ENCODE results near the gene TAGLN3.

The TAGLN3 gene

DNA sequence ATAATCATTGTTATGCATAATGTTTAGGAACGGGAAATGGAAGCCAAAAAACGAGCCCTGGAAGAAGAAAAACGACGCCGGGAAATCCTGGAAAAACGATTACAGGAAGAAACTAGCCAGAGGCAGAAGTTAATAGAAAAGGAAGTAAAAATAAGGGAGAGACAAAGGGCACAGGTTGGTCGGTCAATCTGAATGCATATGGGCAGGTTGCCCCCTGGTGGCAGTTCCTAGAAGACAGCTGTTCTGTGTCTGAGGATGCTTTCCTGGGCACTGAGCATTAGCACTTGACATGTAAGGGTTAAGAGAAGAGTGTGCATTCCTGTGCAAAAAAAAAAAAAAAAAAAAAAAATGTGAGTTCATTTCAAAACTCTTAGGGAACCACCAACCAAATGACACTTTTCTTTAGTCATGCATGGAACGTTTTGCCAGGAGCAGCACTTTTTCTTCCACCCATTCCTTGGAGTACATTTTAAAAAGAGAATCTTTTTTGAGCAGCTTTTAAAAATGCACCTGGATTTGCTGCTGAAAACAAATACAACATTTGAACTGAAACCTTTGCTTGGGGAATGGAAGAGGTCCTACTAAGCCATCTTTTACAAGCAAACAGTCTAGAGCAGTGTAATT, 31.0 kb upstream of the TAGLN3 start:
- TF ChIP-seq, protein P1, sequence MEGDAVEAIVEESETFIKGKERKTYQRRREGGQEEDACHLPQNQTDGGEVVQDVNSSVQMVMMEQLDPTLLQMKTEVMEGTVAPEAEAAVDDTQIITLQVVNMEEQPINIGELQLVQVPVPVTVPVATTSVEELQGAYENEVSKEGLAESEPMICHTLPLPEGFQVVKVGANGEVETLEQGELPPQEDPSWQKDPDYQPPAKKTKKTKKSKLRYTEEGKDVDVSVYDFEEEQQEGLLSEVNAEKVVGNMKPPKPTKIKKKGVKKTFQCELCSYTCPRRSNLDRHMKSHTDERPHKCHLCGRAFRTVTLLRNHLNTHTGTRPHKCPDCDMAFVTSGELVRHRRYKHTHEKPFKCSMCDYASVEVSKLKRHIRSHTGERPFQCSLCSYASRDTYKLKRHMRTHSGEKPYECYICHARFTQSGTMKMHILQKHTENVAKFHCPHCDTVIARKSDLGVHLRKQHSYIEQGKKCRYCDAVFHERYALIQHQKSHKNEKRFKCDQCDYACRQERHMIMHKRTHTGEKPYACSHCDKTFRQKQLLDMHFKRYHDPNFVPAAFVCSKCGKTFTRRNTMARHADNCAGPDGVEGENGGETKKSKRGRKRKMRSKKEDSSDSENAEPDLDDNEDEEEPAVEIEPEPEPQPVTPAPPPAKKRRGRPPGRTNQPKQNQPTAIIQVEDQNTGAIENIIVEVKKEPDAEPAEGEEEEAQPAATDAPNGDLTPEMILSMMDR (IDR thresholded peaks at IDR 0.05; ENCODE audit: borderline replicate concordance, insufficient read depth, low read depth, low read length) = peak; percentile 81
- no peak overlapping the region for H3K4me3 ChIP-seq (ENCODE audit: low read depth, low read length)

DNA sequence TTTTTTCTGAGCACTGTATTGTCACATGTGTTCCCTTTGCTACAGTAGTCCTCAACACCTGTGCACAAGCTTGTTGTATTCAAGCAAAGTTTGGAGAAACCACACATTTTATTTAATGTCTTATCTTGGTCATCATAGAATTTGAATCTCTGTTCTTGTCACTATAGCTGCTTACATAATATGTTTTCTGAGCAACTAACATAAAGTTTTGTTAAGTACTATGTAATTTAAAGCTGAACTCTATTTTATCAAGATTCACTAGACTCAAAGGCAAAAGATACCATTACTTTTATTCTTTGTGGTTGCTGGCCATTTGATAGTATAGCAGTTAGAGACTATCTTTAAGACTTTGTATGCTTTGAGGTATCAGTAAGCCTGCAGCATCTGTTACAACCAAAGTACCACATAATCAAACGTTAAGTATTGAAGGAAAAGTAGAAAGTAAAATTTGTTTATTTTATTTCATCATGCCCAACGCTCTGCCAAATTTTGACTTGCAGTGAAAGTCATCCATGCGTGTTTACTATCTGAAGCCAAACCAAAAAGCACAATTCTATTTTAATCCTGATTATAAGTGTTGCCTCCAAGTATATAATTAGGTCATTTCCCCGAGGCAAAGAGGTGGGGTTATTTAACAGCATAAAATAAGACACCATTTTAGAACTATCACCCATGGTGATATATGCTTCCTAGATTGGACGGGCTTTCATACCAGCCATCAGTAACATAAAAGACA, 30.2 kb upstream of the TAGLN3 start:
- TF ChIP-seq, protein P1 (IDR thresholded peaks at IDR 0.05; ENCODE audit: borderline replicate concordance, insufficient read depth, low read depth, low read length) = no peak
- no peak overlapping the region for H3K4me3 ChIP-seq (ENCODE audit: low read depth, low read length)

DNA sequence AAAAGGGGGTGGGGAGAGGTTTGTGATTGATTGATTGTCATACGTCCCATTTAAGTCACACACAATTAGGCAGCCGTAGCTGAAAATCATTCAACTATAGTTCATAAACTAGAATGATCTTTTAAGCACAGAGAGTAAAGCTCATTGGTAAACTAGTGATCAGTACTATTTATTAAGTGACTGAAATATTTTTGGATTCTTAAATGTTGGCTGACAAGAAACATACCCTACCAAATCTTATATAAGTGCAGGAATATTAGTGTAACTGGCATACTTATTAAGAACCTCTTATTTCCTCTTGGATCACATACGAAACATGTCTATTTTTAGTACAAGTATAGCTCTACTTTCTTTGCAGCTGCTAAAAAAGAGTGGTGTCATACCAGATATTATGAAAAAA, 28.3 kb upstream of the TAGLN3 start:
- TF ChIP-seq, protein P1 (IDR thresholded peaks at IDR 0.05; ENCODE audit: borderline replicate concordance, insufficient read depth, low read depth, low read length) = no peak
- H3K4me3 ChIP-seq (ENCODE audit: low read depth, low read length) = no peak overlapping the region

DNA sequence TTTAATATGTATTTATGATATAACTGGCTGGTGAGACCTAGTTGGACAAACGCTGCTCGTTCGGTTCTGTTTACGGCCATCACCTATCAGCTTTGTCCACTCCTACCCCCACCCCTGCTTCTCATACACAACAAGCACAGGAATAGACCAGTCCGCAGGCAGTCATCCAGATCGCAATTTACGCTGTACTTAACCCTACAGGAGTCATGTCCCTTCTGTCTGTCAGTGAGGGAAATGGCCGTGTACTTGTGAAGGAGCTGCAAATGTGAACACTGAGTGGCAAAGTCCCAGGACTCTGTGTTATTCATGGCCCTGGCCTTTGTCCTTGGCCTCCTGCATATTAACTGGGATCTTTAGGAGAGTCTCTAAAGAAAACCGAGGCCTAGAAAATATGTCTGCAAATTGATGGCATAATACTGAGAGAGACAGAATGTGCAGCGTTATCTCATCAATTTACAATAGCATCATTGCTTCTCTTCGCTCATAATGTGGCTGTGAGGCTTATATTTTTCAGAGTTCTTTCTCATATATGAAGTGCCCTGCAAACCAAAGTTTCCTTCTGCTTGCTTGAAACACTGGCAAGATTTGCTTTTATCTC, 27.1 kb upstream of the TAGLN3 start:
- no peak overlapping the region for H3K4me3 ChIP-seq (ENCODE audit: low read depth, low read length)
- TF ChIP-seq, protein P1 (IDR thresholded peaks at IDR 0.05; ENCODE audit: borderline replicate concordance, insufficient read depth, low read depth, low read length) = no peak

DNA sequence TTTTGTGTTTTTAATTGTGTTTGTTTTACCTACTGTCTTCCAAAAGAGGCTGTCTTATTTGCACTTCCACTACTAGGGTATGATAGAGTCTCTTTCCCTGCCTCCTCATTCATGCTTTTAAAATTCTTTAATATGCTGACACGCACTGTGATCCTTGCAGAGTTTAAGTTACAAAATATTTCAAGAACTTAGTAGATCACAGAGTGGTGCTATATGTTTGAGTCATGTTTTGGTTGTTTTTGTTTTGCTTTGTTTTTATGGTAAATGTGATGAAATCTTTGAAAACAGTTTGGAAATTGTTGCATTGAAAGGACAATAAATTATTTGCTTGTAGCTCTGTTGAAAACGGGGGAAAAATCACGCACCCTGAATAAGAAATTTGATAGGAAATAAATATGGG, 25.8 kb upstream of the TAGLN3 start:
- no peak overlapping the region for H3K4me3 ChIP-seq (ENCODE audit: low read depth, low read length)
- TF ChIP-seq, protein P1 (IDR thresholded peaks at IDR 0.05; ENCODE audit: borderline replicate concordance, insufficient read depth, low read depth, low read length) = no peak

DNA sequence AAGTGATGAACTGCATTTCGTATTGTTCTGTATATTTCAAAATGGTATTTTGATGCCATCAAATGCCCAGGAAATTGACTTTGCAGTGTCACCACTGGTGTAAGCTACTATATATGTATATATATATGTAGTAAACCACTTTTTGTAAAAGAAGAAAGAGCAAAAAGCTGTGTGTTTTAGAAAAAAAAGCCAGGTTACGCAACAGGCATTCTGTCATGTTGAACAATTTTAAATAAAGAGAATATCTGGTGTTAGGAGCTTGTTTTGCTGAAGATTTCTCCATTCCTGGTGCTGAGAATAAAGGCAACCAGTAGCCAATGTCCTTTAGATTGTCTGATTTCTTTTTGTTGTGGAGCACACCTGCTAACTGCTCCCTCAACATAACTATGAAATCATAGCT, 23.6 kb upstream of the TAGLN3 start:
- TF ChIP-seq, protein P1 (IDR thresholded peaks at IDR 0.05; ENCODE audit: borderline replicate concordance, insufficient read depth, low read depth, low read length) = no peak

More for the DNA sequence above, 23.6 kb upstream of the TAGLN3 start:
- no peak overlapping the region for H3K4me3 ChIP-seq (ENCODE audit: low read depth, low read length)
